DMS 273 treated with DMSO at 0.1 percent for 48 hours (cell line): ENCODE results near the gene PHF13.
"Not testable (repeated sequence)": the region's sequence is repeated elsewhere in the genome, so short reads cannot be mapped to it uniquely, and the experiment has no call there.

Source experiments
- DNase-seq: peaks from one replicate; lab custom pipeline; 2025; lab: John Stamatoyannopoulos, UW

PHF13 gene

DNA sequence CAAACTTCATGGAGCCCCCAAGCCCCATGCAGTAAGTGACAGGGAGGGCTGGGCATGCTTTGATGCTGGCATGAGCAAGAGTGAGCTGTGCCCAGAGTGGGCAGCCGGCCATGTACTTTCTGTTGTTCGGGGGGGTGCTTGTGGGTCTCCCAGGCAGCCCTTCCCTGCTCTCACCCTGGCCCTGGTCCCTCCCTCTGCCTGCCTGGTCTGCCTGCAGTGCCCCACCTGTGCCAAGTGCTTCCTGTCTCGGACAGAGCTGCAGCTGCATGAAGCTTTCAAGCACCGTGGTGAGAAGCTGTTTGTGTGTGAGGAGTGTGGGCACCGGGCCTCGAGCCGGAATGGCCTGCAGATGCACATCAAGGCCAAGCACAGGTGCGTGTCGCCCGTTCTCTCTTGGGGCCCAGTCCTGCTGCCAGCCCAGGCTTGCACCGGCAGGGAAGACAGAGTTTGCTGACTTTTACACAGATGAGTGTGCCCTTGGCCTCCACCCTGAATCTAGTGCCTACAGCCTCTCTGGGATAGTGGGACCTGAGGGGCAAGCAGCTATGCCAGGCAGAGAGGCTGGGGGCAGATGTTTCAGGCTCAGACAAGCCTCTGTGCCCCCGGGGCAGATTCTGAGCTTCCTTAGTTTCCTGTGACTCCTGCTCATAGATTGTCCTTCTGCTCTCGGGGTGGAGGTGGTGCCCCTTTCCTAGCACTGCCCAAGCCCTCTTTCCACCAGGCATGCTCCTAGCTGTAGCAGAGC is 26.1 kb upstream of the PHF13 start:
- DNase-seq, result no peak

DNA sequence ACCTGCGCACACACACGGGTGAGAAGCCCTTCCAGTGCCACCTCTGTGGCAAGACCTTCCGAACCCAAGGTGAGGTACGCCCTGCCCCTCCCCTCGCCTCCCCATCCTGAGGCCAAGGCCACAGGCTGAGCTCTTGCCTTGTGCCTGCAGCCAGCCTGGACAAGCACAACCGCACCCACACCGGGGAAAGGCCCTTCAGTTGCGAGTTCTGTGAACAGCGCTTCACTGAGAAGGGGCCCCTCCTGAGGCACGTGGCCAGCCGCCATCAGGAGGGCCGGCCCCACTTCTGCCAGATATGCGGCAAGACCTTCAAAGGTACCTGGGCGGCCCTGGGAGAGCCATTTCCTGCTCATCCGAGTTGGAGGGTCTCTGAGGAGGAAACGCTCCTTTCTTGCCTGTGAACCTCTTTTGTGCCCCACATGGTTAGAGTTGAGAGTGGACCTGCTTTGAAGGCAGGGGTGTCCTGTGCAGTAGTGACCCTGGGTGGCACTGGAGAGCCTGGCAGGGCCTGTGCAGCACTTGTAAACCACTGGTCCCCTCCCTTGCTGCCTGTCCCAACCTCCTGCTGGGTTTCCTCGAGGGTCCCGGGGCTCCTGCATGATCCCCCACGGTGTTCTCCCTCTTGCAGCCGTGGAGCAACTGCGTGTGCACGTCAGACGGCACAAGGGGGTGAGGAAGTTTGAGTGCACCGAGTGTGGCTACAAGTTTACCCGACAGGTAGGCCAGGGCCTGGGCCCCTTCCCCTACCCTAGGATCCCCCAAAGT is 25.2 kb upstream of the PHF13 start:
- DNase-seq, result no peak

DNA sequence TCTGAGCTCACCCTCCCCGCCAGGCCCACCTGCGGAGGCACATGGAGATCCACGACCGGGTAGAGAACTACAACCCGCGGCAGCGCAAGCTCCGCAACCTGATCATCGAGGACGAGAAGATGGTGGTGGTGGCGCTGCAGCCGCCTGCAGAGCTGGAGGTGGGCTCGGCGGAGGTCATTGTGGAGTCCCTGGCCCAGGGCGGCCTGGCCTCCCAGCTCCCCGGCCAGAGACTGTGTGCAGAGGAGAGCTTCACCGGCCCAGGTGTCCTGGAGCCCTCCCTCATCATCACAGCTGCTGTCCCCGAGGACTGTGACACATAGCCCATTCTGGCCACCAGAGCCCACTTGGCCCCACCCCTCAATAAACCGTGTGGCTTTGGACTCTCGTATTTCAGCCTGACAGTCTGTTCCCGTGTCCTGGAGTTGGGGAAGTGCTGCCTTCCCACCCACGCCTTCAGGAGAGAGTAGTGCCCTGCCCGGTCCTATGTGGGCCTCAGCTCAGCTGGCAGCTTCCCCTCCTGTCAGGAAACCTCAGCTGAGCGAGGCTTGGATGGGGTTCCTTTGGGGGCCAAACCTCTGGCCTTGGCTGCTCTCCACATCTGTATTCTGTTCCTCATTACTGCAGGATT is 24.5 kb upstream of the PHF13 start:
- no peak for DNase-seq

DNA sequence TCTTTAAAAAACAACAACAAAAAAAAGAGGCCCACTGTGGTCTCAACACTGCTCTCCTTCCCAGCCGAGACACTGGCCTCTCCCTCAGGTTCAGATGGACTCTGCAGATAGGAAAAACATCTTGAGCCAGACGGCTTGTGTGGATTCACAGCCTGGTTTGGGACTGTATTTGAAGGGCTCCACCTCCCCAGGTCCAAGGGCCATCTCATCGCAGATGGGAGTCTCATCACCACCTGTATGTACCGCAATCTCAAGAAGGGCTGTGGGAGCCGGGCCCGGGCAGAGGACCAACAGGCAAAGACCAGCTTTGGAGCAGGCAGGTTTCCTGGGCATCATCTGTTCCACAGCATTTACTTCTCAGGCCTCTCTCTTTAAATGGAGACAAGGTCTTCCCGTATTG is 23.5 kb upstream of the PHF13 start:
- no peak for DNase-seq

DNA sequence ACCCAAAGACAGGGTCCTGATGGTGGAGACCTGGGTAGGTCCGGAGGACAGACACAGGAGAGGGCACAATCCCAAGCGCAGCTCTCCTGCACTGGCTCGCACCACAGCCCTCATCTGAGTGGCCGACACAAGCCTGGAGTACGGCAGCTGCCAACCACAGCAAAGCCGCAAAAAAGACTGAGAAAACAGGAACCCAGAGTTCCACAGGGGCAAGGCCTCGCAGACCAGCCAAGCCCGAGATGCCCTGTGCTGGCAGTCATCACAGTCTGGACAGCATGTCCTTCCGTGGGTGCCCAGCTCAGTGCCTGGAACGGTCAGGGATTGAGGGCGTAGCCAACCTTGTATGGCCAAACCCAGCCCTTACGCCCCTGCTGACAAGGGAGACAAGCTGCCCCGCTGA is 22.3 kb upstream of the PHF13 start:
- no peak for DNase-seq

DNA sequence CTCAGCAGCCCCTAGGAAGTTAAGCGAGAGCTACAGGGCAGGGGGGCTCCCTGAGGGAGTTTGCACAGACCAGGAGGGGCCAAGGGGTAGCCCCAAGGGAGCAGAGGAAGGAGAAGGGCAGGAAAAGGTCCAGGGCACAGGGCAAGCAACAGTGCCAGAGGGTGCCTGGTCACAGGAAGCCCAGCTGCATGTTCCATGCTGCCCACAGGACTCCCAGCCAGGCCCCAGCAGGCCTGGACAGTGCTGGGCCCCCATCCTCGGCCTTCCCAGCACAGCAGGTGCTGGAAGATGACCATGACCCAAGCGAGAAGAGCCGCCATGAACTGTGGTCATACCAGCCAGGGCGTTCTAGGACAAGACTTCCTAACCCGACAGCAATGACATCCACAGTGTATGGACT is 21.9 kb upstream of the PHF13 start:
- DNase-seq, result no peak

DNA sequence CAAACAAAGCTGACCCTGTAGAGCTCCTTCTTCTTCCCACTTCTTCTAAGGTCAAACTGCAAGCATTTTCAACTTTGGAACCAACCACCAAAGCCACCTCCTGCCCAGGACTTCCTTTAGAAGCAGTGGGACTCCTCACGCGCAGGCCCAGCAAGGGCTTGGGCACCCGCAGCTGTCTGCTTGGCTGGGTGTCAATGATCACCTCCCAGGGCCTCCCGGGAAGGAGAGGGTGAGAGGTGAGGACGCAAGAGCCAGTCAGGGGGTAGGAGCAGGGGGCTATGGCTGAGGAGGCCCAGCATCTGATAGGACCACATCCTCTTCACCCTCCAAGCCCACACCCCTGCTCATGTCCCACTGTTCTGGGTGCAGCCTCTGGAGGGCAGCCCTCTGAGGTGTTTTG is 21.1 kb upstream of the PHF13 start:
- no peak for DNase-seq

DNA sequence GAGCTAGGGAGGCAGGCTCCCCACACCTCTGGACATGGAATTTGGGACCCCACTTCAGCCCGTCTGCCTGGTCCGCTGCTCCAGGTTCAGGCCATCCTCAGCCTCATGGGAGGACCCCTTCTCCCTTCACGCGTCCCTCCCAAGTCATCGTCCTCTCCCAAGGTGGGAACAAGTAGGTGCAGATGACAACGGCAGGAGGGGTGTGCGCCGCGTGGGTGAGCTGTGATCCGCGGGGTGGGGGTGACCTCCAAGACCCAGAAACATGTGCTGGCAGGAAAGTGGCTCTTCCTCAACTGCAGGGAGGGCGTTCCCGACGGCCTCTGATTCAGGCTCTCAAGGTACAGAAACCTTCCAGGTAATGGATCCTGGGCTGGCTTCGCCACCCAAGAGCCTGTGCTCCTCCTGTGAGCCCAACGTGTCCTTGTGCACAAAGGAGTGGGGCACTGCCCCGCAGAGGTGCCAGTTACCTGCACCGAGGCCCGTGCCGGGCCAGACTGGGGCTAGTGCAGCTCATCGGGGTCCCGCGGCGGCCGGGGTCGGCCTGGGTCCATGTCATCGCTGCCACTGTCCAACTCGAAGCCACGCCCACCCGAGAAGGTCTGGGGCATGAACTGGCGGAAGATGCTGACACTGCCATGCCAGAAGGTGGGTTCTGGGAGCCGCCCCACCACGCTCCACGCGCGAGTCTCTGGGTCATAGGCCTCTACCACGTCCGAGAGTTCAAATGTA is 20.5 kb upstream of the PHF13 start:
- DNase-seq, result no peak

DNA sequence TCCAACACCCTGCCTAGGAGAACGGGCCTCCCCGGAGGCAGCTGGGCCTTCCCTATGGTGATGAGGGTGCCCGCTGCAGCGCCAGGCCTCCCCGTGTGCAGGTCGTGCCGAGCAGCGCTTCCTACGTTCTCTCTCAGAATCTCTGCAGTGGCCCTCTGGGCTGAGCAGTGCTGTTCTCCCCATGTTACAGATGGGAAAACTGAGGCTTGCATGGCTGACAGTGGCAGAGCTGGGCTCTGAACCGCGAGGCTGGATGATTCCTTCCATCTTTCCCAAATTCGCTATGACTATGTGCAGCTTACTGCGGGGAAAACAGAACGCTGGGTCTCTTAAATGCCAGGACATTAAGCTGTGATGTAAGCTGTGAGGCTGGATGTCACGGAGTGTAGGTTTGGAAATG is 19.7 kb upstream of the PHF13 start:
- no peak for DNase-seq

DNA sequence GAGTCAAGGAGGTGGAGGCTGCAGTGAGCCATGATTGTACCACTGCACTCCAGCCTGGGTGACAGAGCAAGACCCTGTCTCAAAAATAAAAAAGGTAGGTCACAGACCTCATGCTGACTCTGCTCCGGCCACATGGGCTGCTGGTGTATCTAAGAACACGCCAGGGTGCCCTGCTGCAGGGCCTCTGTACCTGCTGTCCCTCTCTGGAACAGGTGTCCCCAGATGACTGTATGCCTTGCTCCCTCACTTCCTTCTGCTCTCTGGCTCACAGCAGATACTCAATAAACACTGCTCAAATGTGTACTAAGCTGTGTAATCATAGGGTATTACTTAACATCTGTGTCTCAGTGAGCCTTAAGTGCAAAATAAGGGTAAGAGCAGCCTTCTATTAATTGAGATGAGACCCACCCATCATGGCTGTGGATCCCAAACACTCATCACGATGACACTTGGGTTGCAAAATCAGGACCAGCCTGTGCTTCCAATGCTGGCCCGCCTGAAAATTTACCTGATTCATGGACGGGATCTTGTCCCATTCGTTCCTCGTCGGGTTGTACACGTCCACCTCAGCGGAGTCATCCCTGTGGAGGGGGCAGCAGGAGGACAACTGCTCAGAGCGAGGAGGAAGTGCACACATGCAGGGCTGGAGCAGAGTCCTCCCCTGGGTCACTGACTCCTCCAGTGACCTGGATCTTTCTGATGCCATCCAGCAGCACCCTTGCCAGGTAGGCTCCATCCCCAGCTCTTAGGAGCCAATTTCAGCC is 18.4 kb upstream of the PHF13 start:
- DNase-seq, result no peak

DNA sequence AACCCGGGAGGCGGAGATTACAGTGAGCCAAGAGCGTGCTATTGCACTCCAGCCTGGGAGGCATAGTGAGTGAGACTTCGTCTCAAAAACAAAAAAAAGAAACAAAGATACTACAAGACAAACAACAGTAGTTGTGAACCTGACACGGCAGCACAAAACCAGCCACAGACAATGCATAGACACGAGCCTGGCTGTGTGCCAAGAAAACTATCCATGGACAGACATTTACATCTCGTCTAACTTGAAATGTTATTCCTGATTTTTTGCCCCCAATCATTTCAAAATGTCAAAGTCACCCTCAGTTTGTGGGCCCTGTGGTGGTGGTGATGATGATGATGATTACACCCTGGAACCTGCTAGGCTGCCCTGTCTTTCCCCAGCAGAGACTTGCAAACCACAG is 17.2 kb upstream of the PHF13 start:
- DNase-seq, result no peak

DNA sequence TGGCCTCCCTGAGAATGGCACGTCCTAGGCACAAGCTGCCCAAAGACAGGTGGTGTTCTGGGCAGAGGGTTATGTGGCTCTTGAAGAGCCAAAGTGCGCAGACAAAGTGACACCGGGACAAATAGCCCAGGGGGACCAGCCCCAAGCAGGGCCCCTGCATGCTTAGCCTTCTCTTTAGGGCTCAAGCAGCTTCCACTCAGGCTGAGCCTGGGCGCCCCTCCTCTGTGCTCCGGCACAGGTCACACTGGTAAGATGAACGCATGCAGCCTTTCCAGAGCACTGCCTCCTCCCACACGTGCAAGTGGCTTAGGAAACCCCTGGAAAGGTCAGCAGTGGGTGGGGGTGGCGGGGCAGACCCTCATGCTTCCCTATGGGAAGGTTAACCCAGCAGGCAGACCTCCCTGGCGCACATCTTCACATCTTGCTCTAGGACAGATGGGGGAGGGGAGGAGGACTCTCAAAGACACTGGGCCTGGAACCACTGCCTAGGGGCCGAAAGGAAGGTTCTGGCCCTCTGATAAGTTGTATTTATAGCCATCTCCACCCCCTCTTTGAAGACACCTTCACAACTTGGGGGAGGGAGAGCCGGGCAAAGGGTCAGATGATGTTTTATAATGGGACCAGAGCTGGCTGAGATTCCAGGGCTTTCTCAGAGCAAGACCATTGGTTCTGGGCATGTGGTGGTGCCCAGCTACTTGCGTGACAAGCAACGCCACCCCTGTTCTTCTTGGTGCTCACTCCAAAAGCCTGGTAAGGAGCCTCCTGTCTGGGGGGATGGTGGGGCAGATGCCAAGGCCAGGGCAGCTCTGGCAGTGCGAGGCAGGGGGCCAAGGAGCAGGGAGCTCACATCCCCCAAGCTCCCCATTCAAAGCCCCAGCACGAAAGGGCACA is 16.4 kb upstream of the PHF13 start:
- DNase-seq, result no peak

DNA sequence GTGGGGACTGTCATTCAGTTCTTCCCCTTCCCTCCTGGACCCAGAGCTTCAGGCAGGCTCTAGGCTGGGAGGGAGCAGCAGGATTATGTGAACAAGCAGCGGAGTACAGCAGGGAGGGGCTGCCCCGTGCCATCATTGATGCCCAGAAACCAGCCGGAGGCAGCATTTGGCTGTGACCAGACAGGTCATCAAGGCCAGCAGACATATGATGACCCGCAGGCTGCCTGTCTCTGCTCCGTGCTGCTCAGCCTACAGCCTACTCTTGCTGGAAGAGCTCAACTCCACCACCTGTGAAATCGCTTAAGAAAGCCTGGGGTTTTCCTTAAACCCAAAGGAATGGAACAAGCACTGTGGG is 15.8 kb upstream of the PHF13 start:
- DNase-seq, result no peak

DNA sequence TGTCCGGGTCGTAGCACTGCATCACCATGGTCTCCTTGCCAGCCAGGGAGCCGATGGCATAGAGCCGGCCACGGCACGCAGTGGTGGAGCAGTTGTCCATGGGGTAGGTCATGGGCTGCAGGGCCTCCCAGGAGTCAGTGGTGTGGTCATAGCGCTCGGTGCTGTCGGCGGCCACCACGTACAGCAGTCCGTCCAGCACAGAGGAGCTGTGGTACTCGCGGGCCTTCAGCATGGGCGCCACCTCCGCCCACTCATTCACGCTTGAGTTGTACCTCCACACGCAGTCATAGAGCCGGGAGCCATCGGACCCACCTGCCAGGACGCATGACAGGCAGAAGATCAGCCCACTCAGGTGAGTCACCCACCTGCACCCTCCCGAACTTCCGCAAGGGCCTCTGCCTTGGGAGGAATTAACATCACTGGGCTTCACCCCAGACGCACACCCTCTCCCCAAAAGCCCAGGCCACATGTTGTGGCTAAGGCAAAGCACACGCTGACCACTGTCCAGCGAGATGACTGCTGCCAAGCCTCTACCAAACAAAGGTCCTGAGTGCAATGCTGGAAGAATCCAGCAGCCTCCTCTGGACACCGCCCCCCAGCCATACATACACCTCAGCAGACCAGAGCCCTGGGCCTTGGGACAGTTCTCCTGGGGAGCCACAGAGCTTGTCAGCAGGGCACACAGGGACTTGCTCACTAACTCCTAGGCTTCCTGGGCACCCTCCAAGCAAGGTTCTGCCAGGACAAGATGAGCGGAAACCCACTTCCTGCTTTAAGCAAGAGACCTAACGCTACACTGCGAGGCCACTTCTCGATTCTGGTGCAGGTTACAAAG is 14.2 kb upstream of the PHF13 start:
- no peak for DNase-seq

DNA sequence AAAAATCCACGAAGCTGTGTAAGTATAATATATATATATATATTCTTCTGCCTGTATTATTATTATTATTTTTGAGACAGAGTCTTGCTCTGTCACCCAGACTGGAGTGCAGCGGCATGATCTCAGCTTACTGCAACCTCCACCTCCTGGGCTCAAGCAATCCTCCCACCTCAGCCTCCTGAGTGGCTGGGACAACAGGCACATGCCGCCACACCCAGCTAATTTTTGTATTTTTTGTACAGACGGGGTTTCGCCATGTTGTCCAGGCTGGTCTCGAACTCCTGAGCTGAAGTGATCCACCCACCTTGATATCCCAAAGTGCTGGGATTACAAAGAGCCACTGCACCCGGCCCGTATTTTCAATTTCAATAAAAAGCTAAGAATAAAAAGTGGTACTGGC is 13.5 kb upstream of the PHF13 start:
- not testable (repeated sequence) for DNase-seq

DNA sequence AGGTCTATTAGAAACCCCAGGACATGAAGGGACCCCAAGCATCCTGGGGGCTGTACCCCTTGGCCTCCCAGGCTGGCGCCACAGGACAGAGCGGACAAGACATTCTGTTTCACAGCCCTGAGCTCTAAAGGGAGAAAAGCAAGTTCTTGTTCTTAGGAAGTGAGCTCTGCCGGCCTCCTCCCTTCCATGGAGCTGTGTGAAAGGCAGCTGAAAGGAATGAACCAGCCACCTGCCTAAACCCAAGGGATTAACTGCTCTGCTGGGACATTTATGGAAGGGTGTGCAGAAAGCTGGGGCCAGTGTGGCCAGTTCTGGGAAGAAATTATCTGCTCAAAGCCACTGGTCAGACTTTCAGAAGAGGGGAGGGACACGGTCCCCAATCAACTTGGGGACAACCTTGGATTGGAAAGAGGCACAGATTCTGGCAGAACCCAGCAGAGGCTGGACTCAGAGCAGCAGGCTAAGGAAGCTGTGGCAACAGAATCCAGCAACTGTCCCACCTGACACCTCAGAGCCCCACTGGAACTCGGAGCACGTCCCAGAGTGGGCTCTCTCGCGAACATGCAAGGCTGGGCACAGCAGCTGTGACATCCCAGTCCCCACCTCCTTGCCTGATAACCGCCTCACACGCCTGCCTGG is 13.0 kb upstream of the PHF13 start:
- no peak for DNase-seq

DNA sequence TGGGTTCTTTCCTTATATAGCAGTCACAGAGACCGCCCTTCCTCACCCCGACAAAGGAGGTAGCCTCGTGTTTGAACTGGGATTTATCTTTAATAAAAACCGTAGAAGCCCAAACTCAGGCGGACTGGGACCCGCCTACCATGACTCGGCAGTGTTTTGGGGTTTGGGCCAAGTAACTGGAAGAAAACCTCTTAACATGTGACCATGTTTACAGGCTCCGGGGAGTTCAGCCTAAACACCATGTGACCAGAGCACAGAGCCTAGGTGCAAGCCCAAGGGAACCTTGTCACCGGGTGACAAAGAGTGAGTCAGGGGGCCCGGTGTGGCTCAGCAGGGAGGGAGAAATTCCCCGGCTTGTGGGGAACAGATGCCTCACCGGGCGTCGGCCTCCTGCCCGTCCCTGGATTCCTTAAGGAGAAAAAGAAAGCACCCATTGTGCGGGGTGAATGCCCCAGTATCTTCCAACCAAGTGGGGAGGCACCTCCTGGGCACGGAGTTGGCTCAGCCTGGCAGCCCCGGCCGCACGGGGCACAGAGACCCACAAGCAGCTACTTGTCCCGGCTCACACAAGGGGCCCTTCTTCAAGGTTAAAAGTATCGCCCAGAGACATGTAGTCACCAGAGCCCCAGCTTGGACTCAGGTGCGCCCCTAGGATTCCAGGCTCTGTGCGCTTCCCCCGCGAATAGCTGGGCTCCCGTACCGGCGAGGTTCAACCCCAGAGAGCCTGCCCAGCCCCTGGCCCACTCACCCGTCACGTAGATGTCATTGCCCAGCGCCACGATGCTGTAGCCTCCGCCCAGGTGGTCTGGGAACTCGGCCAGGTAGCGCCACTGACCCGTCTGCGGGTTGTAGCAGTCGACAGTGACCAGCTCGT is 12.2 kb upstream of the PHF13 start:
- no peak for DNase-seq

DNA sequence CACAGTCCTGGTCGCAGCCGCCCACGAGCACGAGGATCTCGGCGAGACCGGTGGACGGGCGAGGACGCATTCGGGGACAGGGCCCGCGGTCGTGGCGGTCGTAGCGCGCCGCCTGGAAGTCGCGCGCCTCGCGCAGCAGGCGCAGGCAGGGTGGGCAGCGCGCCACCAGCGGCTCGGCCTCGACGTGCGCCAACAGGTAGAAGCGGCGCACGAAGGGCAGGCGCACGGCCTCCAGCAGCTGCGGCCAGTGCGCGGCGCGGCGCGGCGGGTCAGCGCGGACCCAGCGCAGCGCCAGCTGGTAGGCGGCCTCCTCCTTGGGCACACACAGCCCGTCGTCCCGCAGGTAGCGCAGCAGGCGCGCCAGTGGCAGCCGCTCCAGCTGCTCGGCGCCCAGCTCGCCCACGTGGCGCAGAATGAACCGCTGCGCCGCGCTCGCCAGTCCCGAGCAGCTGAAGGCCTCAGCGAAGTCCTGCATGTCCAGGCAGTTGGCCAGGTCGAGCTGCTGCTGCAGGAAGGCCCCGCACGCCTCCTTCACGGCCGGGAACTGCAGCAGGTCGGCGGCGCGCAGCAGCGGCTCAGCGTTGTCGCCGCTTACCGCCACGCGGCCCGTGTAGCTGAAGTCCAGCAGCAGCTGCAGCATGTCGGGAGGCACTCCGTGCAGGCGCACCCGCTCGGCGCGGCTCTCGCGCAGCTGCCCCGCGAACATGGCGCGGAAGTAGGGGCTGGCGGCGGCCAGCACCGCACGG is 11.4 kb upstream of the PHF13 start:
- DNase-seq, result no peak
